ENCODE data around the gene FHIT.

DNA sequence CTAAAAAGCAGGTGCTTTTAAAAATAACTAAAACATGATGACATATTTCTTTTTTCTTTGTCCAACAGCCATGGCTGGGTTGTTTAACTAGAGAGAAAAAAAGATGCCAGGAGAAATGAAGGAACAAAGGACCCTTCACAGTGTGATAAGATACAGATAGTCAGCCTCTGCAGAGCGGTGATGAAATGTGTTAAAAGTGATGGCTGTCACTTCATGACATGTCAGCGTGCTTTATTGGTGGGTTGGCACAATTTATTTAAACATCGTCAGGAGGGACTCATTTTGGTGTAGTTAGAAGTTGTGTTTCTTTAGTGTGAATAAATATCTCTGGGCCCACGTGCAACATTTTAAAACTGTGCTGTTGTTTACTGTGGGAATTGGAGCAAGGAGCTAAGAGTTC, 1314.1 kb downstream of the FHIT start:
- TF ChIP-seq, protein P1, sequence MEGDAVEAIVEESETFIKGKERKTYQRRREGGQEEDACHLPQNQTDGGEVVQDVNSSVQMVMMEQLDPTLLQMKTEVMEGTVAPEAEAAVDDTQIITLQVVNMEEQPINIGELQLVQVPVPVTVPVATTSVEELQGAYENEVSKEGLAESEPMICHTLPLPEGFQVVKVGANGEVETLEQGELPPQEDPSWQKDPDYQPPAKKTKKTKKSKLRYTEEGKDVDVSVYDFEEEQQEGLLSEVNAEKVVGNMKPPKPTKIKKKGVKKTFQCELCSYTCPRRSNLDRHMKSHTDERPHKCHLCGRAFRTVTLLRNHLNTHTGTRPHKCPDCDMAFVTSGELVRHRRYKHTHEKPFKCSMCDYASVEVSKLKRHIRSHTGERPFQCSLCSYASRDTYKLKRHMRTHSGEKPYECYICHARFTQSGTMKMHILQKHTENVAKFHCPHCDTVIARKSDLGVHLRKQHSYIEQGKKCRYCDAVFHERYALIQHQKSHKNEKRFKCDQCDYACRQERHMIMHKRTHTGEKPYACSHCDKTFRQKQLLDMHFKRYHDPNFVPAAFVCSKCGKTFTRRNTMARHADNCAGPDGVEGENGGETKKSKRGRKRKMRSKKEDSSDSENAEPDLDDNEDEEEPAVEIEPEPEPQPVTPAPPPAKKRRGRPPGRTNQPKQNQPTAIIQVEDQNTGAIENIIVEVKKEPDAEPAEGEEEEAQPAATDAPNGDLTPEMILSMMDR (IDR thresholded peaks at IDR 0.05): no peak
- TF ChIP-seq EP300 (IDR thresholded peaks at IDR 0.05) (no peak), POLR2A (IDR thresholded peaks at IDR 0.05) (no peak)
